ENCODE results near the gene CDH4.

The CDH4 gene

GRCh38 chr20:61861054-61861841, 609.2 kb downstream of the CDH4 start:
- no peak for DNase-seq

- DNase-seq = no peak
Observed at GRCh38 chr20:61861858-61862257, 609.8 kb downstream of the CDH4 start.

GRCh38 chr20:61862881-61863280, 610.8 kb downstream of the CDH4 start:
- DNase-seq = no peak

GRCh38 chr20:61864481-61864880, 612.4 kb downstream of the CDH4 start:
- no peak for DNase-seq

GRCh38 chr20:61865353-61865752, 613.3 kb downstream of the CDH4 start:
- DNase-seq = no peak

- DNase-seq = no peak
Observed at GRCh38 chr20:61866165-61866564, 614.1 kb downstream of the CDH4 start.

- no peak for DNase-seq
Observed at GRCh38 chr20:61868006-61868405, 615.9 kb downstream of the CDH4 start.

GRCh38 chr20:61868466-61869090, 616.5 kb downstream of the CDH4 start:
- no peak for DNase-seq

- DNase-seq = no peak
Observed at GRCh38 chr20:61869750-61870507, 617.9 kb downstream of the CDH4 start.

GRCh38 chr20:61871160-61871559, 619.1 kb downstream of the CDH4 start:
- DNase-seq = no peak

- no peak for DNase-seq
Observed at GRCh38 chr20:61871913-61872312, 619.9 kb downstream of the CDH4 start.

- no peak for DNase-seq
Observed at GRCh38 chr20:61872371-61872900, 620.4 kb downstream of the CDH4 start.

GRCh38 chr20:61873651-61874420, 621.8 kb downstream of the CDH4 start:
- no peak for DNase-seq

GRCh38 chr20:61874421-61875068, 622.5 kb downstream of the CDH4 start:
- DNase-seq = no peak

GRCh38 chr20:61875221-61875885, 623.3 kb downstream of the CDH4 start:
- no peak for DNase-seq

GRCh38 chr20:61875996-61876395, 623.9 kb downstream of the CDH4 start:
- no peak for DNase-seq

- no peak for DNase-seq
Observed at GRCh38 chr20:61876952-61877728, 625.1 kb downstream of the CDH4 start.

GRCh38 chr20:61877776-61878477, 625.9 kb downstream of the CDH4 start:
- DNase-seq = no peak

- DNase-seq = no peak
Observed at GRCh38 chr20:61878478-61879302, 626.6 kb downstream of the CDH4 start.

Measured in NCI-H2171 treated with DMSO at 0.1 percent for 48 hours (cell line).